Urothelium cell line (cell line): Measurements from ENCODE around the gene OR2J2.
A peak's percentile ranks its signal among the peaks of the same experiment; 100 is the strongest.
"Not testable (repeated sequence)": the region's sequence is repeated elsewhere in the genome, so short reads cannot be mapped to it uniquely, and the experiment has no call there.

ENCODE experiments used
- DNase-seq: peaks from one replicate; pipeline ENCODE4 v3.0.0; 2011; ENCODE audit warnings: low spot score, mixed read lengths
- FAIRE-seq: peaks from 2 replicates; lab custom pipeline; 2011; peaks lifted over from hg19 to GRCh38; lab: Jason Lieb, UNC

OR2J2 gene

GRCh38 chr6:29170607-29171006 lies at the start of gene OR2J2:
TSS of gene OR2J2 (plus strand) at chr6:29170907. CDS start at chr6:29173636, 2,729 bp downstream.
- FAIRE-seq, DNase-seq: not testable (repeated sequence)

GRCh38 chr6:29129326-29130012 lies 41.2 kb upstream of the OR2J2 start:
- FAIRE-seq (no peak), DNase-seq (no peak)

- no peak for DNase-seq
- peak; percentile 69 for FAIRE-seq
Observed at GRCh38 chr6:29130644-29131043, 40.1 kb upstream of the OR2J2 start.

- FAIRE-seq (no peak), DNase-seq (no peak)
Observed at GRCh38 chr6:29131691-29132090, 39.0 kb upstream of the OR2J2 start.

GRCh38 chr6:29137724-29138123 lies 33.0 kb upstream of the OR2J2 start:
- FAIRE-seq = no peak
- DNase-seq = no peak

GRCh38 chr6:29141606-29142005 lies 29.1 kb upstream of the OR2J2 start:
- FAIRE-seq (no peak), DNase-seq (no peak)

GRCh38 chr6:29142309-29142708 lies 28.4 kb upstream of the OR2J2 start:
- peak; percentile 12 for DNase-seq

GRCh38 chr6:29146179-29146578 lies 24.5 kb upstream of the OR2J2 start:
- FAIRE-seq = no peak
- peak; percentile 36 for DNase-seq

More at GRCh38 chr6:29142309-29142708, 28.4 kb upstream of the OR2J2 start:
- no peak for FAIRE-seq

- DNase-seq (no peak), FAIRE-seq (no peak)
Observed at GRCh38 chr6:29147074-29147473, 23.6 kb upstream of the OR2J2 start.

GRCh38 chr6:29149444-29149843 lies 21.3 kb upstream of the OR2J2 start:
- not testable (repeated sequence) for FAIRE-seq, DNase-seq

- FAIRE-seq (no peak), DNase-seq (no peak)
Observed at GRCh38 chr6:29153083-29153482, 17.6 kb upstream of the OR2J2 start.

GRCh38 chr6:29155182-29155581 lies 15.5 kb upstream of the OR2J2 start:
- DNase-seq, FAIRE-seq: not testable (repeated sequence)

GRCh38 chr6:29159922-29160321 lies 10.8 kb upstream of the OR2J2 start:
- peak; percentile 46 for FAIRE-seq
- not testable (repeated sequence) for DNase-seq

- DNase-seq = not testable (repeated sequence)
- peak; percentile 93 for FAIRE-seq
Observed at GRCh38 chr6:29165571-29165970, 5.1 kb upstream of the OR2J2 start.

- FAIRE-seq (no peak), DNase-seq (no peak)
Observed at GRCh38 chr6:29171736-29172135, 1.0 kb downstream of the OR2J2 start.

GRCh38 chr6:29183594-29183993 lies 12.9 kb downstream of the OR2J2 start:
- FAIRE-seq = no peak
- DNase-seq = no peak

- not testable (repeated sequence) for DNase-seq, FAIRE-seq
Observed at GRCh38 chr6:29188659-29189058, 18.0 kb downstream of the OR2J2 start.

- no peak for FAIRE-seq
- no peak for DNase-seq
Observed at GRCh38 chr6:29200767-29201662, 30.3 kb downstream of the OR2J2 start.

GRCh38 chr6:29201966-29202365 lies 31.3 kb downstream of the OR2J2 start:
- FAIRE-seq (no peak), DNase-seq (no peak)

GRCh38 chr6:29211488-29211887 lies 40.8 kb downstream of the OR2J2 start:
- no peak for FAIRE-seq

GRCh38 chr6:29216528-29216927 lies 45.8 kb downstream of the OR2J2 start:
- FAIRE-seq = no peak
- no peak for DNase-seq

More at GRCh38 chr6:29211488-29211887, 40.8 kb downstream of the OR2J2 start:
- DNase-seq = no peak

GRCh38 chr6:29217242-29217641 lies 46.5 kb downstream of the OR2J2 start:
- not testable (repeated sequence) for FAIRE-seq

More at GRCh38 chr6:29217242-29217641, 46.5 kb downstream of the OR2J2 start:
- not testable (repeated sequence) for DNase-seq
